GM21619 (cell line): ENCODE results near the gene FKBP5.
"Not testable (repeated sequence)": the region's sequence is repeated elsewhere in the genome, so short reads cannot be mapped to it uniquely, and the experiment has no call there.

Source experiments
- ATAC-seq: cut with Tn5 transposase; IDR thresholded peaks from one replicate; pipeline ENCODE4 v1.9.1; 2021; ENCODE audit not compliant: unreplicated experiment

Gene FKBP5

DNA sequence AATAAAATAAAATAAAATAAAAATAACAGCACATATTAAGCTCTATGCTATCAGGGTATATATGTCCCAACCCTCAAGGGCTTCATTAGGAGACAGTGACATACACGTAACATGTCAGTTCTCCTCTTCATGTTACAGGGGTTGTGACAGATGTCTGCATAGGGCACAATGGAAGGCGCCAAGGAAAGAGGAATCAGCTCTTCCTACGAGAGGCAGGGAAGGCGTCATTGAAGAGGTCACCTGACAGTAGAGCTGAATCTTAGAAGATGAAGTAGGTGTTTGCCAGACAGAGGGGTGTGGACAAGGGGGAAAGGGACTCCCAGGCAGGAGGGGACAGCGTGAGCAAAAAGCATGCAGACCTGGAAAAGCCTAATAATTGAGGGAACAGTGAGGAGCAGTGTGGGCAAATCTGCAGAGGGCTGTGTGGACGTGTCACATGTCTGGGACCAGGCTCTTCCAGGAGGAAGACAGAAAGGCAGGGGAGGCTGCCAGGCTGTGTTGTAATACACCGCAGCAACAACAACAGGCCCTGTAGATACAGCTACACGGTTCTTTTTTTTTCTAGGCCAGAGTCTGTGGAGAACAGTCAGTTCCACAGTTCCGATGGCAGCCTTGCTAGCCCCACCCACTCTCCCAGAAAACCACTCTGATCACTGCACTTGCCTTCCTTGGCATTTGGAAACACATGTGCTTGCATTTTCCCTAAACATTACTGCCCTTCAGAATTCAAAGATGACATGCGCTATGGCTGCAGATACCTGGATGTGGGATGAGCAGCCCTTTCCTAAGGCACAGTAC is 2.5 kb upstream of the FKBP5 start:
- ATAC-seq: no peak

DNA sequence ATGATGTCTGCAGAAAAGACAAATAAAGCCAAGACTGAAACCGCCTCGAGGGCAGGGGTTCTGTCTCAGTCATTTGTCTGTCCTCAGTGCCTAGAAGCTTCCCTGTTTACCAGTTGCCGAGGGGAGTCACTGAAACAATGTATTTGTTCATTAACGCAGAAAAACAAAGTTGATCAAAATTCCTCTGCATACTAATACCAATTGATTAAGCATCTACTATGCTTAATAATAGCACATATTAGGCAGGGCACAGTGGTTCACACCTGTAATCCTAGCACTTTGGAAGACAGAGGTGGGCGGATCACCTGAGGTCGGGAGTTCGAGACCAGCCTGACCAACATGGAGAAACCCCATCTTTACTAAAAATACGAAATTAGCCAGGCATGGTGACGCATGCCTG is 1.8 kb upstream of the FKBP5 start:
- ATAC-seq: no peak

DNA sequence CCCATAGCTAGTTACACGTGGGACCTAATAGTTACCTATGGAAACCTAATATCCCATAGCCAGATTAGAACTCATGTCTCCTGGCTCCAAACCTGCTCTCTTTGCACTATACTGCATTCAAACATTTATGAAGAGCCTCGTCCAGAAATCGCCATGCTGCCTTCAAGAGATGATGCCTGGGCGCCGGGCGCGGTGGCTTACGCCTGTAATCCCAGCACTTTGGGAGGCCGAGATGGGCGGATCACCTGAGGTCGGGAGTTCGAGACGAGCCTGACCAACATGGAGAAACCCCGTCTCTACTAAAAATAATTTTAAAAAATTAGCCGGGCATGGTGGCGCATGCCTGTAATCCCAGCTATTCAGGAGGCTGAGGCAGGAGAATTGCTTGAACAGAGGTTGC is 1.3 kb upstream of the FKBP5 start:
- ATAC-seq: not testable (repeated sequence)

DNA sequence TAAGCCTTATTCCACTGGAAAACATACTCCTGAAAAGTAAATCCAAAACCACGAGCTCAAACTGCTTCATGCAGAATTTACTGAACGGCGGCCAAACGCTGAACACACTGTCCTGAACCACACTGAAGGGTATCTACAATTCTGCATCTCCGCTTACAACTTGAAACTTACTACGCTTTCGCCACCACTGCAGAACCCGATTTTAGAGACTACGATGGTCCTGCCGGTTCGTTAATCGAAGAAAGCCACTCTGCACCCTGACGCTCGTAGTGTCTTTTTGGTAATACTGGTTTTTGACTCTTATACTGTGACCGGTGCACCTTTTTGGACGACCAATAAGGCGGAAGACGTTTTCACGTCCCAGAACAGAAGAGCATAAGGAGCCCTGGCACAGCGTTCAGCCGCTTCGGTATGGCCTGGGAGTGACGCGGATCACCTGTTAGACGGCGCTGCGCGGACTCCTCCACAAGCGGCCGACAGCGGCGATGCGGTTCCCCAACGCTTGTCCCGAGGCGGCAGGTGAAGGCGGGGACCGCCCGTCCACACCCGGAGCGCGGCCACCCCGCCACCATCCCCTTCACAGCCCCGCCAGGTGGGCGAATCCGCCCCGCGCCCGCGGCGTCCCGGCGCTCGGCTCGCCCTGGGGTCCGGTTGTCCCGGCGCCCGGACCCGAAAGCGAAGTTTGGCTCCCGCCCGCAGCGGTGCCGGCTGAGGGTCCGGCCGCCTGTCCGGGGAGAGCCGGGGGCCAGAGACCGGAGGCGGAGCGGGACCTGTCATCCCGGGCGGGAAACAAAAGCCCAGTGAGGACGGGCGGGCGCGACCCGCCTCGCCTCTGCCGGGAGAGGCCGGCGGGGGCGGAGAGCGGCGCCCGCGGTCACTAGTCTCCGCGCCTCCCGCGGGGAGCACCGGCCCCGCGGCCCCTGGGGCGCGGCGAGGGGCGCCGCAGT is 784 bp downstream of the FKBP5 start:
- peak; percentile 47 for ATAC-seq

DNA sequence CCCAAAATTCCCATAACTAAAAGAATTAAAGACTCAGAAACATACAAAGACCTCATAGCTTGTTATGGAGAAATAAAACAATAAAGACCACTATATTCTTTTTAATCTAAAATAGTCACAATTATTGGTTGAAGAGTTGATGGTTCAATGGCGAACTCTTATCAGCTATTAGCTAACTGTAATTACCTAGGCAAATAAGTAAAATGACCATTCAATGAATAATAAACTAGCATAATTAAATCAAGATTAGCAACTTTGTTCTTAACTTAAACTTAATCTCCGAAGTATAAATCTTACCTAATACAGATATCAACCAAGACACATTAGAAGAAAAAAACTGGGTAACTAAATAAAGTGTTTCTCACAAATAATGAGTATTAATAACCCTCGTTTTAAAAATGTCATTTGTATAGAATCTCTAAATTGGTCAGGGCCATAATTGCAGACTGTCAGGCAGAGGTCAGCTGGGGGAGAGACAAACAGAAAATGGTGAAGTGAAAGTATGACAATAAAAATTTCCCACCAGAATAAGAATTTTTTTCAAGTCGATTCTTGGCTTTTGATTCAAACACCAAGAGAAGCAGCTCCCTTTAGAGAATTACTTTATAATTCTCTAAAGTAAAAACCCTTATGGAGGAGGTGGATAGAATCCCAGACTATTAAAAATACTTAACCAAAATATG is 1.7 kb downstream of the FKBP5 start:
- ATAC-seq: no peak

DNA sequence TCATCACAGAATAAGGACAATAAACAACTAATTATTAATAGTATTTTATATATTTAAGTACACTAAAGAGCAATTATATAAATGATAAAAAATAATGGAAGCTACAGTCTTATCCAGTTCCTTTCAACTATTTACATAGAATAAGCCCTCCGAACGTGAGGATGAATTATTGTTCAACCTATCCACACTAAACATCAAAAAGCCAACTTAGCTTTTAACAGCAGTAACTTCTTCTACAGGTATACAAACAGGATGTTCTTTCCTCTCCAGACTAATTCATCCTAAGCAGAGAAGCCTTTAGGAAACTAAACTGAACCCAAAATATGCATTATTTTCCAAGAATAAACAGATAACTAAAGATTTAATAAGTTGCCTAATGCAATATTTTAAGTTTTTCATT is 2.3 kb downstream of the FKBP5 start:
- no peak for ATAC-seq

DNA sequence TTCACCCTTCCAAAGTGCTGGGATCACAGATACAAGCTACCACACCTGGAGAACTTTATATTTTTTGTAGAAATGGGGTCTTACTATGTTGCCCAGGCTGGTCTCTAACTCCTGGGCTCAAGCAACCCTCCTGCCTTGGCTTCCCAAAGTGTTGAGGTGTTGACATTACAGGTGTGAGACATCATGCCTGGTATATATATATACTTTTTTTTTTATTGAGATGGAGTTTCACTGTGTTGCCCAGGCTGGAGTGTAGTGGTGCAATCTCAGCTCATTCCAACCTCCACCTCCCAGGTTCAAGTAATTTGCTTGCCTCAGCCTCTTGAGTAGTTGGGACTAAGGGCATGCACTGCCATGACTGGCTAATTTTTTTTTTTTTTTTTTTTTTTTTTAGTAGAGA is 5.4 kb downstream of the FKBP5 start:
- ATAC-seq: no peak

DNA sequence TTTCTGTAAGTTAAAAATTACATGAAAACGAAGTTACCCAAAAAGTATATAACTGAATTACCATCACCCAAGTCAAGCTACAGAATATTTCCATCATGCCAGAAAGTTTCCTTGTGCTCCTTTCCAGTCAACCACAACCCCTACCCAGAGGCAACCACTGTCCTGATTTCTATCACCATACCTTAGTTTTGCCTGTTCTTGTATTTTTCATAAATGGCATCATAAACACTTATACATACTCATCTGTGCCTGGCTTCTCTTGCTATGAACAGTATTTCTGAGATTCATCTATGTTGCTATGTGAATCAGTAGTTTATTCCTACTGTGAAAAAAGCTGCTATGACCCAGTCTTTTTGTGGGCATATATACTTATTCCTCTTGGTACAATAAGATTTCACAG is 7.4 kb downstream of the FKBP5 start:
- ATAC-seq: no peak

DNA sequence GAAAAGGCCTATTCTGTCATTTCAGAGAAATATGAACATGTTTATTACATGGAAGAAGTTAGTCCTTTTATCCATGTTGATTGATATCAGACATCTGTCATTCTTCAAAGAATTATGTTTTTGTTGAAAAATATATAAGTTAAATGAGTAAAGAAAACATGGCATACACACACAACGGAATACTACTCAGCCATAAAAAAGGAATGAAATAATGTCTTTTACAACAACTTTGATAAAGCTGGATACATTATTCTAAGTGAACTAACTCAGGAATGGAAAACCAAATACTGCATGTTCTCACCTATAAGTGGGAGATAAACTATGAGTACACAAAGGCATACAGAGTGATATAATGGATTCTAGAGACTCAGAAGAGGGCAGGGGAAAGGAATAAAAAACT is 9.3 kb downstream of the FKBP5 start:
- no peak for ATAC-seq

DNA sequence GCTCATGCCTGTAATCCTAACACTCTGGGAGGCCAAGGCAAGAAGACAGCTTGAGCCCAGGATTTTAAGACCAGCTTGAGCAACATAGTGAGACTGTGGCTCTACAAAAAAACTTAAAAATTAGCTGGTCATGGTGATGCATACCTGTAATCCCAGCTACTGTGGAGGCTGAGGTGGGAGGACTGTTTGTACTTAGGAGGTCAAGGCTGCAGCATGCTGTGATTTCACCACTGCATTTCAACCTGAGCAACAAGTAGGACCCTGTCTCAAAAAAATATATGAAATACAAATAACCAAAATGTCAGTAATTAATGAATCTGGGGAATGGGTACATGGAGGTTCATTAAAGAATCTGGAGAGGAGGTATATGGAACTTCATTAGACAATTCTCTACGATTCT is 9.9 kb downstream of the FKBP5 start:
- no peak for ATAC-seq

DNA sequence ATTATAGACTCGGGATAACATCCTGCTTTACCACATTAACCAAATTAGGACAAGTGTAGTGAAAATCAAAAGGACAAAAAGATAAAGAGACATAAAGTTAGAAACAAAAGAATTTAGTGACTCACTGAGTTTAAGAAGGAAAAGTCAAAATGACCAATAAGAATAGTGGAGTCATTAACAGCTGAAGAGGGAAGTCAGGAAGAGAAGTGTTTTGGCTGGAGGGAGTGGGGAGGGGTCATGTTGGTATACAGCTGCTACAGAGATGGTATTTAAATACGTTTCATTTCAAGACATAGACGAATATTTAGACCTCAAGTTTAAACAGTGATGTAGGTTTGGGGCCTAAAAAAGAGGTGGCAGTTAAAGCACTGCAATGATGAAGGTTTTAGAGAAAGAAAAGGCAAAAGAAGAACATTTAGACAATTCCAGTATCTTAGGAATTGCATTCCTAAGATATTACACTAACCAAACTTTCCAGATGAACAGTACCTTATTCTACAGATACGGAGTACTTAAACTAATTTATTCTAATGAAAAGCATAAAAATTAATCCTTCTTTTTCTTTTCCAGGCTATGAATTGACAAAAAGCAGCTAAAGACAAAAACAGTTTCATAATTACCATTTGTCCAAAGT is 10.6 kb downstream of the FKBP5 start:
- no peak for ATAC-seq

DNA sequence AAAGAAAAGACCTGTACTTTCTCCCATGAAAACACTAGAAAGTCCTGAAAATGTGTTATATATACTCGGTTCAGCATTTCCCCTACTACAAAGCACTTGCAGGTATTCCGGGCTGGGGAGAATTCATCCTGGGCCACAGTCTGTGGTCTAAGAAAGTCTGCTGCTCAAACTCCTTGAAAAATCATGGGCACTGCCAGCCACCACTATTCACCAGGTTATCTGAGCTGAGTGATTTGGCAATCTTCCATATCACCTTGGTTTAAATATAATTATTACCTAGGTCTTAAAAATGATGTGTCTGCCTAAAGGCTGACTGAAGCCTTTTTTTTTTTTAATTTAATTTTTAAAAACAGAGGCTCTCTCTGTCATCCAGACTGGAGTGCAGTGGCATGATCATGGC is 11.3 kb downstream of the FKBP5 start:
- no peak for ATAC-seq

DNA sequence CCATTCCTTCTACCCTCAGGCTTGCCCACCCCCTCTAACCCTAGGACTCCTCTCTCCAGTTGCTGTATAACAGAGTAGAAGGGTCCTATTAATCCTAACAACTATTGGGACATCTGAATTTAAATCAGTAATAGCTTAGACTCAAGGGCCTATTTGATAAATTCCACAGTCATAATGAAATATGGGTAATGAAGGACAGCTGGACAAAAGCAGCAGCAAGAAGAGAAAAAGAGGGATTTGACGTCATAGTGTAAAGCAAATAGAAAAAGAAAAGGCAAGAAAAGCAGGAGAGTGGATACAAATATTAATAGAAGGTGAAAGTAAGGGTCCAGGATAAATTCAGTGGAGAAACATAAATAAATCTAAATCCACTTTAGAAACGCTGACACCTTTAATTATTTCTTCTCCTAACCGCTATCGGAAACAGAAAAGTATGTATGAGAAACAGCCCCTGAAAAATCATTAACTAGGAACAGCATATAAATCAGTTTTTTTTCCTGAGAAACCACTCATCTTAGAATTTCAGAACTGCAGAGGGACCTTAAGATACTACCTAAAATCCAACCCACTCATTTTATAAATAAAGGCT is 12.8 kb downstream of the FKBP5 start:
- no peak for ATAC-seq

DNA sequence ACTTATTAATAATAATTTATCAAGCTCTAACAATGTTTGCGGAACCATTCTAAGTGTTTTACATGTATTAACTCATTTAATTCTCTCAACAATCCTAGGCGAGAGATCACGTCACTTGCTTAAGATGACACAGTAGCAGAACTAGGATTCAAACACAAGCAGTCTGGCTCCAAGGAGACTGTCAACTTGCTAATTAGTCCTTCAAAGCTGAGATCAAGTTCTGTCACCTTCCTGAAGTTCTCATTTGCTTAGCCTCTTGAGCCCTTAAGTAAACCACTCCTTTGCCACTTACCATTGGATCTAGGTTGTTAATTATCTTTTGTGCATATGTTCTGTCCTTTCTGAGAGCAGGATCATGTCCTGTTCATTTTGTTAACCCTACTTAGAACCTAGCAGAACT is 14.1 kb downstream of the FKBP5 start:
- no peak for ATAC-seq

DNA sequence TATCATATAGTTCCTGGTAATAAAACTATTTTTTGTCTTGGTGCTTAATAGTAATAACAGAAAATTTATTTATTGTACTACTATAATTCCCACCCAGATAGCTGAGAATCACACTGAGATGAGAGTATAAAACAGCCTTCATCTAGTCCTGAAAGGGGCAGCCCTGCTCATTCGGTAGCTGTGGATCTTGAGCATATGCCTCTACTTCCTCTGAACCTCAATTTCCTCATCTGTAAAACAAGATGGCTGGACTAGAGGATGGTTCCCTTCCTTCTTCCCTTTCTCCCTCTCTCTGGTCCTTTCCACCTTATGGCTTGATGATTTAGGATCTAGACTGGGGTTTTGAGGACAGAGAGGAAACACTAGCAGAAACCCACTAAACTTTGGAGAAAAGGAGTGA is 15.0 kb downstream of the FKBP5 start:
- ATAC-seq: no peak

DNA sequence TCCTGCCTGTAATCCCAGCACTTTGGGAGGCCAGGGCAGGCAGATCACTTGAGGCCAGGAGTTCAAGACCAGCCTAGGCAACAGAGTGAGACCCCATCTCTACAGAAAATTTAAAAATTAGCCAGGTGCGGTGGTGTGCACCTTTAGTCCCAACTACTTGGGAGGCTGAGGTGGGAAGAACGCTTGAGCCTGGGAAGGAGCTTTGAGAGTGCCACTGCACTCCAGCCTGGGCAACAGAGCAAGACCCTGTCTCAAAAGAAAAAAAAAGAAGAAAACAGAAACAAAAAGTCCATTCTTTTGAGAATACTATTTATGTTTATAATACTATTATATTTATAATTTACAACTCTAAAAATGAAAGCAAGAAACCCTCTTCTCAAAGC is 15.4 kb downstream of the FKBP5 start:
- ATAC-seq: not testable (repeated sequence)

DNA sequence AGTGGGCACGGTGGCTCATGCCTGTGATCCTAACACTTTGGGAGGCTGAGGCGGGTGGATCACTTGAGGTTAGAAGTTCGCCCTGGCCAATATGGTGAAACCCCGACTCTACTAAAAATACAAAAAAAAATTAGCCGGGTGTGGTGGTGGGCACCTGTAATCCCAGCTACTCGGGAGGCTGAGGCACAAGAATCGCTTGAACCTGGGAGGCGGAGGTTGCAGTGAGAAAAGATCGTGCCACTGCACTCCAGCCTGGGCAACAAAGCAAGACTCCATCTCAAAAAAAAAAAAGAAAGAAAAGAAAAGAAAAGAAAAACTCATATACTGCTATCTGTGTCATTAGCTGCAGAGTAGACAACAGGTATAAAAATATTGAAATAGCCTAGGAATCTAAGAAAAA is 18.3 kb downstream of the FKBP5 start:
- not testable (repeated sequence) for ATAC-seq

DNA sequence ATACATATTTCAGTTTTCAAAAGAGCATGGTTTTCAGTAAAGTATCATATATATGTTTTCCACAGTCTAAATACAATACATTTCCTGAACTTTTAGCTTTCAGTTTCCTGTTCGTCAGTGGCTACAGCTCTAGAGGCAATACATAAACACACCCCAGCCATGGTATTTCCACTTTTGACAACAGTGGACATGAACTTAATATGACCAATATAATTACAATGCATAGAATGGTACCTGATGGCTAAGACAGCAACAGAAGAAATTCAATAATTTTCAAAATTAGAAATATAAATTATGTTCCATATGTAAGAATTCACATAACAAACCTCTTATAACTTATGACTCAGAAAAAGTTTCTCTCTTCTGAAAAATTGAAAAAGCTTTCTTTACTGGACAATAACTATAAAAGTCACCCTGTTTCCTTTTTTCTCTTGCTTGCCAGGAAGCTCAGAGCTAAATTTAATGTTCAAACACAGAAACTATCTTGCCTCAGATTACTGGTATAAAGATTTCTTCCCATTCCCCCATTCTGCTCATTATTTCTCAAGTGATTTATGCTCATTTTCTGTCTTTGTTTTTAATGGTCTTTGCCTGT is 19.2 kb downstream of the FKBP5 start:
- no peak for ATAC-seq

DNA sequence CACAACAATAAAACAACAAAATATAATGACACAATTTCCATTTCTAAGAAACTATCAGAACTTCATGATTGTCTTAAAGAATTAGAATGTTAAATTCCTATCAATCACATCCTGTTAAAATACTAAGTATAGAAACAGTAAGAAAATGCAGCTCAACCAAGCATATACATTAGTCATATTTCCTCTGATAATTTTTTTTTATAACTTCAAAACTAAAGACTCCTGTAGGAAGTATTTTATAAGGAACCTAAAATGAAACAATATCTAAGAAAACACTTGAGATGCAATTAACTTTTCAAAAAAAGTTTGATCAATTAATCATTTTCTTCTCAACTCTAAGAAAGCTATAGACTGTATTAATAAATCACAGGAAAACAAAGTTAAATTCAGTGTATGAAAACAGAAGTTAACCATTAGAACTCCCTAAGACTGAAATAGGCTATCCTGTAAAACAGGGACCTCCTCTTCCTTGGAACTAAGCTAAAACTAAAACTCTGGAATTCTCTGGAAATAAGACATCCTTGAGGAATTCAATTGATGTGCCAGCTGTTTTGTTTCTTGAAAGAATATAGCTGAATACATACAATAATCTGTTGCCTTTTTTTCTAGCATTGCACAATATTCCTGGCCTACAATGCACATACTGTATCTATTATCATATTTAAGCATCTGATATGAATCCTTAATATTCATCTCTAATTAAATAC is 19.8 kb downstream of the FKBP5 start:
- ATAC-seq: no peak

DNA sequence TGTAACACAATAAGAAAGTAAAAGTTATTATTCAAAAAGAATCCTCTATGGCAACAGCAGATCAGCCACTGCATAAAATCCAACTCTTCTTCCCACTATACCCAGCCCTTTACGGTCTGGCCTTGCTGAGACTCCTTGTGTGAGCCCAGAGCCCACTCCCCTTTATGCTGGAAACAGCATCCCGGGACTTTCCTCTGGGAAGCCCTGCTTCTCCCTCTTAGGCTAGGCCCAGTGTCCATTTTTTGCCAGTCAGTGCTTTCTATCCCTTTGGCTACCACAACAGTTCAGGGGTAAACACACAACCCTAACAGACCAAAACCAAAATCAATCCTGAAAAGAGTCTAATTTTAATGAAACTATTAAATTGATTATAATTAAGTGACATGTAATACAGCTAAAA is 20.6 kb downstream of the FKBP5 start:
- no peak for ATAC-seq
